Stimulated activated CD8-positive, alpha-beta memory T cell treated with anti-CD3 and anti-CD28 coated beads, Interleukin-15, amount 100 ng/mL, for 4 hours (primary cell): ENCODE measurements around the gene FOXP1.
"Not testable (repeated sequence)": the region's sequence is repeated elsewhere in the genome, so short reads cannot be mapped to it uniquely, and the experiment has no call there.

Experiments
- DNase-seq, 2 donors: peaks; one replicate each; pipeline ENCODE4 v3.0.0-alpha.2; 2020; ENCODE audit warnings: low read depth in 2 of 2

Gene FOXP1

GRCh38 chr3:71530903-71531530 is 52.5 kb downstream of the FOXP1 start:
- DNase-seq, result no peak

GRCh38 chr3:71528816-71529215 is 54.7 kb downstream of the FOXP1 start:
- no peak for DNase-seq

GRCh38 chr3:71526448-71526847 is 57.1 kb downstream of the FOXP1 start:
- DNase-seq, result not testable (repeated sequence)

- DNase-seq, result no peak
These were observed 58.1 kb downstream of the FOXP1 start for GRCh38 chr3:71525391-71525790.

- DNase-seq, result no peak
These were observed 58.9 kb downstream of the FOXP1 start for GRCh38 chr3:71524672-71525071.

- no peak for DNase-seq
These were observed 59.9 kb downstream of the FOXP1 start for GRCh38 chr3:71523628-71524027.

GRCh38 chr3:71521940-71522876 is 61.3 kb downstream of the FOXP1 start:
- no peak for DNase-seq

GRCh38 chr3:71521021-71521352 is 62.5 kb downstream of the FOXP1 start:
- no peak for DNase-seq

GRCh38 chr3:71520161-71521020 is 63.1 kb downstream of the FOXP1 start:
- no peak for DNase-seq

GRCh38 chr3:71518089-71518488 is 65.4 kb downstream of the FOXP1 start:
- DNase-seq, result no peak

GRCh38 chr3:71517271-71517791 is 66.2 kb downstream of the FOXP1 start:
- no peak for DNase-seq

GRCh38 chr3:71515636-71516365 is 67.7 kb downstream of the FOXP1 start:
- no peak for DNase-seq

GRCh38 chr3:71514621-71515020 is 68.9 kb downstream of the FOXP1 start:
- no peak for DNase-seq

GRCh38 chr3:71513515-71513914 is 70.0 kb downstream of the FOXP1 start:
- no peak for DNase-seq

GRCh38 chr3:71513081-71513480 is 70.4 kb downstream of the FOXP1 start:
- DNase-seq, result no peak

GRCh38 chr3:71512544-71512943 is 71.0 kb downstream of the FOXP1 start:
- no peak for DNase-seq

GRCh38 chr3:71512000-71512399 is 71.5 kb downstream of the FOXP1 start:
- DNase-seq, result no peak

- no peak for DNase-seq
These were observed 72.1 kb downstream of the FOXP1 start for GRCh38 chr3:71511446-71511845.

GRCh38 chr3:71511037-71511436 is 72.5 kb downstream of the FOXP1 start:
- DNase-seq, result no peak

- DNase-seq, result no peak
These were observed 73.0 kb downstream of the FOXP1 start for GRCh38 chr3:71510510-71510909.

- DNase-seq, result no peak
These were observed 74.5 kb downstream of the FOXP1 start for GRCh38 chr3:71509066-71509465.
